ENCODE data around the gene PPFIA2.

PPFIA2 gene

GRCh38 chr12:81778719-81779118 lies 19.6 kb upstream of the PPFIA2 start:
- TF ChIP-seq CTCF (IDR thresholded peaks at IDR 0.05; ENCODE audit: extremely low read depth, insufficient read depth, missing control alignments), result no peak
- DNase-seq (ENCODE audit: low spot score), result no peak
- in situ Hi-C loops (cut with MboI; ENCODE audit: low pct_unique_long_range_greater_than_20kb, low sequenced_read_pairs, unreplicated experiment), result no loop called here

DNA sequence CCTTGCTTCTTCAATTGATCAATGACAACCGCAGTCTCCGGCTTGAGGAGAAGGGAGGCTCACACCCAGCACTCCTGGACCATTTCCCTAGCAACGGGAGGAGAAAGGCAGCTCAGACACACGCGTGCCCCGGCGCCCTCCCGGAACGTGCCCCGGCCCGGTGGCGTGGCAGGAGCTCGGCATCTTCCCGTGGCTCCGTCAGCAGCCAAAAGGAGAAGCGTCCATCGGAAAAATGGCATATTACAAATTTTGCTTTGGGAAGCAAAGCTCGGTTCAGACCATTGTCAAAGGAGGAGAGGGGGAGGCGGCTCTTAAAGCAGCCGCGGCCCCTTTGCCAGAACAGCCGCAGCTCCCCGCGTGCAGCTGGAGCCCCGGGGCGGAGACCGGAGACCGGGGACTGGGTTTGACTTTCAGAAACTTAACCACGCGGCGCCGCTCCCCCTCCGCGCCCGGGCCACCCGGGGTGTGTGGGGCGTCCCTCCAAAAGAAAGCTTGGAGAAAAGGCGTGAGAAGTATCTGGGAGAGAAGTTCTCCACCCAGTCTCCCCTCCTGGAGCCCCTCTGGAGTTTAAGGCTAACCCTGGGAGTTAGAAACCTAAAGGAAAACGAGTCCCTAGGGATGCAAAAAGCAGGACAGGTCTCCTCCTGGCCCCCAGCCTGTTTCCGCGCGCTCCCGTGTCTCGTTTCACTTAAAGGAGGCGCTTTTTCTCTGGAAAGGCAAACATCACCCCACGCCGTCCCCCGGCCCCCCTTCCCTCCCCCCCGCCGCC lies 545 bp downstream of the PPFIA2 start:
- no peak for TF ChIP-seq CTCF (IDR thresholded peaks at IDR 0.05; ENCODE audit: extremely low read depth, insufficient read depth, missing control alignments)
- DNase-seq (ENCODE audit: low spot score), result no peak
- in situ Hi-C loops (cut with MboI; ENCODE audit: low pct_unique_long_range_greater_than_20kb, low sequenced_read_pairs, unreplicated experiment), result no loop called here

GRCh38 chr12:81757731-81758365 lies 1.3 kb downstream of the PPFIA2 start:
- no peak for DNase-seq (ENCODE audit: low spot score)
- TF ChIP-seq CTCF (IDR thresholded peaks at IDR 0.05; ENCODE audit: extremely low read depth, insufficient read depth, missing control alignments), result no peak
- in situ Hi-C loops (cut with MboI; ENCODE audit: low pct_unique_long_range_greater_than_20kb, low sequenced_read_pairs, unreplicated experiment), result no loop called here

DNA sequence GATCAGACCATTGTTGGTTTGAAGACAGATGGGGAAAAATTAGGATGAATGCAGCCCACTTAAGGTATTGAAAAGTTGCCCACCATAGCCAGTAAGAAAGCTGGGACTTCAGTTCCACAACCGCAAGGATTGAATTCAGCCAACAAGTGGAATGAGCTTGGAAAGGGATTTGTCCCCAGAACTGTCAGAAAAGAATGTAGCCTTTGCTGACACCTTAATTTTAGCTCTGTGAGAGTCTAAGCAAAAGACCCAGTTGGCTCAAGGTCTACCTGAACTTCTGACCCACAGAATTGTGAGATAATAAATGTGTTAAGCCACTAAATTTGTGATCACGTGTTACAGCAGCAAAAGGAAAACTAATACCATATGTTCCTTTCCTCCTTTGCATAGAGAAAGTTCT lies 29.4 kb downstream of the PPFIA2 start:
- TF ChIP-seq CTCF (IDR thresholded peaks at IDR 0.05; ENCODE audit: extremely low read depth, insufficient read depth, missing control alignments), result no peak
- in situ Hi-C loops (cut with MboI; ENCODE audit: low pct_unique_long_range_greater_than_20kb, low sequenced_read_pairs, unreplicated experiment), result no loop called here
- no peak for DNase-seq (ENCODE audit: low spot score)

DNA sequence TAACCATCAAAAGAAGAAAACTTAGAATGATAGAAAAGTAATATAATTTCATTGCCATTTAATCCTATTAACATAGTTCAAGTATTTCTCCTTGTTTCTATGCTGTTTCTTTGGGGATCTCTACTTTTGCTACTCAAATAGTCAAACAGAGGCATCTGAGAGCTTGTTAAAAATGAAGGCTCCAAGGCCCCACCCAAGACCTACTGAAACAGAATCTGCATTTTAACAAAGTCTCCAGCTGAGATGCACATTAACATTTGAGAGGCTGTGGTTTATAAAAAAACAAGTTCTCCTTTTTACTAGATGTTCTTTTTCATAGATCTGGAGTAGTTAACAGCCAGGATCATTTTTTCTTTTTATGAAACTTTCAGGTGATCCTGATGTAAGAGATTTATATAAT lies 31.8 kb downstream of the PPFIA2 start:
- TF ChIP-seq CTCF (IDR thresholded peaks at IDR 0.05; ENCODE audit: extremely low read depth, insufficient read depth, missing control alignments), result no peak
- in situ Hi-C loops (cut with MboI; ENCODE audit: low pct_unique_long_range_greater_than_20kb, low sequenced_read_pairs, unreplicated experiment), result no loop called here
- no peak for DNase-seq (ENCODE audit: low spot score)

GRCh38 chr12:81726634-81727033 lies 32.5 kb downstream of the PPFIA2 start:
- no peak for TF ChIP-seq CTCF (IDR thresholded peaks at IDR 0.05; ENCODE audit: extremely low read depth, insufficient read depth, missing control alignments)
- no peak for DNase-seq (ENCODE audit: low spot score)

More at GRCh38 chr12:81726634-81727033, 32.5 kb downstream of the PPFIA2 start:
- in situ Hi-C loops (cut with MboI; ENCODE audit: low pct_unique_long_range_greater_than_20kb, low sequenced_read_pairs, unreplicated experiment), result no loop called here
